ENCODE data around the gene HOXC9.

The HOXC9 gene

GRCh38 chr12:53999559-54000115, 324 bp upstream of the HOXC9 start:
- H3K36me3 ChIP-seq (ENCODE audit: insufficient read depth, low read length), result no peaks in the 10 kb centered on the region
- no peak overlapping the region for H3K27ac ChIP-seq (ENCODE audit: low read depth, low read length, poor library complexity, severe bottlenecking)
- no peaks in the 10 kb centered on the region for H4K20me1 ChIP-seq (ENCODE audit: insufficient read depth, low read length)
- H2AFZ ChIP-seq (ENCODE audit: low read length), result no peak overlapping the region
- H3K79me2 ChIP-seq (ENCODE audit: insufficient read depth, low read length), result no peaks in the 10 kb centered on the region
- H3K9ac ChIP-seq (ENCODE audit: low read length), result no peak overlapping the region
- no peak overlapping the region for H3K4me3 ChIP-seq (ENCODE audit: low read depth, low read length, poor library complexity, severe bottlenecking)
- H3F3A ChIP-seq (ENCODE audit: insufficient read depth, low read length), result no peaks in the 10 kb centered on the region
- H3K9me2 ChIP-seq (ENCODE audit: low read depth, low read length), result no peaks in the 10 kb centered on the region
- no peak overlapping the region for H3K4me2 ChIP-seq (ENCODE audit: low read length)
- no peaks in the 10 kb centered on the region for H3K9me3 ChIP-seq (ENCODE audit: low read length)
- no peaks in the 10 kb centered on the region for H3K4me1 ChIP-seq (ENCODE audit: insufficient read depth, low read length, severe bottlenecking)
- TF ChIP-seq, protein P1, sequence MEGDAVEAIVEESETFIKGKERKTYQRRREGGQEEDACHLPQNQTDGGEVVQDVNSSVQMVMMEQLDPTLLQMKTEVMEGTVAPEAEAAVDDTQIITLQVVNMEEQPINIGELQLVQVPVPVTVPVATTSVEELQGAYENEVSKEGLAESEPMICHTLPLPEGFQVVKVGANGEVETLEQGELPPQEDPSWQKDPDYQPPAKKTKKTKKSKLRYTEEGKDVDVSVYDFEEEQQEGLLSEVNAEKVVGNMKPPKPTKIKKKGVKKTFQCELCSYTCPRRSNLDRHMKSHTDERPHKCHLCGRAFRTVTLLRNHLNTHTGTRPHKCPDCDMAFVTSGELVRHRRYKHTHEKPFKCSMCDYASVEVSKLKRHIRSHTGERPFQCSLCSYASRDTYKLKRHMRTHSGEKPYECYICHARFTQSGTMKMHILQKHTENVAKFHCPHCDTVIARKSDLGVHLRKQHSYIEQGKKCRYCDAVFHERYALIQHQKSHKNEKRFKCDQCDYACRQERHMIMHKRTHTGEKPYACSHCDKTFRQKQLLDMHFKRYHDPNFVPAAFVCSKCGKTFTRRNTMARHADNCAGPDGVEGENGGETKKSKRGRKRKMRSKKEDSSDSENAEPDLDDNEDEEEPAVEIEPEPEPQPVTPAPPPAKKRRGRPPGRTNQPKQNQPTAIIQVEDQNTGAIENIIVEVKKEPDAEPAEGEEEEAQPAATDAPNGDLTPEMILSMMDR (IDR thresholded peaks at IDR 0.05; ENCODE audit: low read length), result no peak
- no peak for TF ChIP-seq EZH2 (IDR thresholded peaks at IDR 0.05; ENCODE audit: borderline replicate concordance, low read length)
- peaks cover 16% of the 10 kb centered on the region; the same call in 1 of the 2 replicates for H3K27me3 ChIP-seq (ENCODE audit: insufficient read depth, low read length)

DNA sequence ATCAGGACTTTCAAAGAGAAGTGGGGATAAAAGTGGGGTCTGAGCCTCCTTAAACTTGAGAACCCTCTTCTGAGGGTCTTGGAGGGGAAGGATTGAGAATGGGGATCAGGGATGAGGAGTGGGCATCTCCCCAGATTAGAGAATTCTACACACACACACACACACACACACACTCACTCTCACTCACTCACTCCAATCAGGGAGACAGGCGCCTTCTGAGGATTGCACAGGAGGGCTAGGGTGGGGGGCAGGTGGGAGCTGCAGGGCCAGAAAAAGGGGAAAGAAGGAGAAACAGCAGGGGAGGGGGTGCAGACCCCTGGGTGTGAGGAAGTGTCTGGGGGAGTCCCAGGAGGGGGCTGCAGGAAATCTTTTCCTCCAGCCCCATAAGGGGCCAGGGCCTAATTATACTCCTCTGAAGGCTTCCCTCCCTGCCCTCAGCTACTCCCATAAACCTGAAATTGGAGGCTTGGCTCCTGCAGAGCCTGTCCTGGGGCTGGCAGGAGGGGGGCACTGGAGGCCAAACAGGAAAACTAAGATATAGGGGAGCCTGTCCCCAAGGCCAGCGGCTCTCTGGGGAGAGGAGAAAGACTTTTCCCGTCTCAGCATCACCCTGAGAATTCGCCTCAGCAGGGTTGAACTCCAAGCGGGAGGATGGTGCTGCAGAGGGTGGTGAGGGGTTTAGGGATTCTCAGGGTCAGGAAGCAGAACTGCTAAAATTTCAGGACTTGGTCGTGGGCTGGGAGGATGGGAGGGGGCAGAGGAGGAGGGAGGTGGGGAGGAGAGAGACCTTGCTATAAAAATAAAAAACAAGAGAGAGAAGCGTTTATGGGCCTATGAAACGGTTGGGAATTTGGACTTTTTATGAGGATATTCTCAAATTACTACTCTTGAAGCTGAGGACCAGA, 1.6 kb downstream of the HOXC9 start:
- H3K27ac ChIP-seq (ENCODE audit: low read depth, low read length, poor library complexity, severe bottlenecking), result no peak overlapping the region
- H3K9me2 ChIP-seq (ENCODE audit: low read depth, low read length), result no peaks in the 10 kb centered on the region
- H3K36me3 ChIP-seq (ENCODE audit: insufficient read depth, low read length), result no peaks in the 10 kb centered on the region
- no peak overlapping the region for H3K4me3 ChIP-seq (ENCODE audit: low read depth, low read length, poor library complexity, severe bottlenecking)
- no peaks in the 10 kb centered on the region for H3K9me3 ChIP-seq (ENCODE audit: low read length)
- no peak overlapping the region for H3K9ac ChIP-seq (ENCODE audit: low read length)
- peaks cover 15% of the 10 kb centered on the region; the same call in 1 of the 2 replicates for H3K27me3 ChIP-seq (ENCODE audit: insufficient read depth, low read length)
- no peak overlapping the region for H3K4me2 ChIP-seq (ENCODE audit: low read length)
- no peaks in the 10 kb centered on the region for H3F3A ChIP-seq (ENCODE audit: insufficient read depth, low read length)
- peaks cover 6% of the 10 kb centered on the region for H3K4me1 ChIP-seq (ENCODE audit: insufficient read depth, low read length, severe bottlenecking)
- no peaks in the 10 kb centered on the region for H3K79me2 ChIP-seq (ENCODE audit: insufficient read depth, low read length)
- H4K20me1 ChIP-seq (ENCODE audit: insufficient read depth, low read length), result no peaks in the 10 kb centered on the region
- TF ChIP-seq EZH2 (IDR thresholded peaks at IDR 0.05; ENCODE audit: borderline replicate concordance, low read length), result no peak
- TF ChIP-seq, protein P1 (IDR thresholded peaks at IDR 0.05; ENCODE audit: low read length), result no peak
- H2AFZ ChIP-seq (ENCODE audit: low read length), result no peak overlapping the region

GRCh38 chr12:54002278-54002914, 2.4 kb downstream of the HOXC9 start:
- Histone ChIP-seq H3K9me2 (ENCODE audit: low read depth, low read length) (no peaks in the 10 kb centered on the region), H3K9ac (ENCODE audit: low read length) (no peak overlapping the region), H3K4me2 (ENCODE audit: low read length) (no peak overlapping the region), H3K4me3 (ENCODE audit: low read depth, low read length, poor library complexity, severe bottlenecking) (no peak overlapping the region), H3K27ac (ENCODE audit: low read depth, low read length, poor library complexity, severe bottlenecking) (no peak overlapping the region), H3F3A (ENCODE audit: insufficient read depth, low read length) (no peaks in the 10 kb centered on the region), H2AFZ (ENCODE audit: low read length) (no peak overlapping the region), H3K4me1 (ENCODE audit: insufficient read depth, low read length, severe bottlenecking) (peaks cover 6% of the 10 kb centered on the region), H3K9me3 (ENCODE audit: low read length) (no peaks in the 10 kb centered on the region), H3K79me2 (ENCODE audit: insufficient read depth, low read length) (no peaks in the 10 kb centered on the region), H4K20me1 (ENCODE audit: insufficient read depth, low read length) (no peaks in the 10 kb centered on the region), H3K27me3 (ENCODE audit: insufficient read depth, low read length) (peaks cover 6% of the 10 kb centered on the region; the same call in 1 of the 2 replicates), H3K36me3 (ENCODE audit: insufficient read depth, low read length) (no peaks in the 10 kb centered on the region)
- TF ChIP-seq, protein P1 (IDR thresholded peaks at IDR 0.05; ENCODE audit: low read length), result no peak
- no peak for TF ChIP-seq EZH2 (IDR thresholded peaks at IDR 0.05; ENCODE audit: borderline replicate concordance, low read length)

All from OCI-LY1 (cell line).